Hepatocyte (in vitro differentiated cells): ENCODE data around the gene PPA2.

Experiments used
- CTCF ChIP-seq: fragments of 200-600 bp; sonication (generic); IDR thresholded peaks from 2 replicates; pipeline ENCODE4 v1.5.1; 2016; ENCODE audit warnings: antibody characterized with exemption, mild to moderate bottlenecking; ENCODE audit not compliant: poor library complexity
- EZH2 ChIP-seq: fragments of 200-600 bp; sonication (generic); IDR thresholded peaks from 2 replicates; pipeline ENCODE4 v1.6.1; 2016; ENCODE audit warnings: antibody characterized with exemption, mild to moderate bottlenecking, borderline replicate concordance
- EZH2phosphoT487 ChIP-seq: fragments of 200-600 bp; sonication (generic); IDR thresholded peaks from one replicate; pipeline ENCODE4 v1.6.1; 2018; ENCODE audit warnings: antibody characterized with exemption, mild to moderate bottlenecking, low read depth, moderate library complexity; ENCODE audit not compliant: unreplicated experiment, severe bottlenecking

GRCh38 chr4:105386012-105386411 lies 87.8 kb downstream of the PPA2 start:
- TF ChIP-seq CTCF (no peak), EZH2 (no peak), EZH2phosphoT487 (no peak)
